Activated CD4-positive, alpha-beta T cell treated with anti-CD3 and anti-CD28 coated beads, Interleukin-2, amount 50 U/mL, for 16 hours (primary cell): Measurements from ENCODE around the gene KRT1.

ENCODE experiments used
- DNase-seq: peaks from one replicate; pipeline ENCODE4 v3.0.0-alpha.2; 2020

KRT1 gene

GRCh38 chr12:52698651-52699340 lies 18.6 kb upstream of the KRT1 start:
- no peak for DNase-seq

GRCh38 chr12:52697058-52697582 lies 16.9 kb upstream of the KRT1 start:
- no peak for DNase-seq

GRCh38 chr12:52696588-52696987 lies 16.4 kb upstream of the KRT1 start:
- DNase-seq: no peak

- DNase-seq: no peak
Observed at GRCh38 chr12:52695039-52695438, 14.8 kb upstream of the KRT1 start.

- no peak for DNase-seq
Observed at GRCh38 chr12:52694151-52694550, 13.9 kb upstream of the KRT1 start.

- no peak for DNase-seq
Observed at GRCh38 chr12:52693261-52693660, 13.1 kb upstream of the KRT1 start.

GRCh38 chr12:52692254-52692653 lies 12.0 kb upstream of the KRT1 start:
- DNase-seq: no peak

GRCh38 chr12:52691841-52692150 lies 11.6 kb upstream of the KRT1 start:
- DNase-seq: no peak

GRCh38 chr12:52691076-52691840 lies 11.1 kb upstream of the KRT1 start:
- DNase-seq: peak; percentile 10

- DNase-seq: no peak
Observed at GRCh38 chr12:52690351-52691075, 10.3 kb upstream of the KRT1 start.

- no peak for DNase-seq
Observed at GRCh38 chr12:52689936-52690335, 9.7 kb upstream of the KRT1 start.

- DNase-seq: no peak
Observed at GRCh38 chr12:52689239-52689638, 9.0 kb upstream of the KRT1 start.

GRCh38 chr12:52688481-52688880 lies 8.3 kb upstream of the KRT1 start:
- DNase-seq: no peak

GRCh38 chr12:52687497-52688385 lies 7.5 kb upstream of the KRT1 start:
- DNase-seq: no peak

- DNase-seq: no peak
Observed at GRCh38 chr12:52686756-52687487, 6.7 kb upstream of the KRT1 start.

- DNase-seq: no peak
Observed at GRCh38 chr12:52686063-52686462, 5.9 kb upstream of the KRT1 start.

GRCh38 chr12:52685406-52685890 lies 5.2 kb upstream of the KRT1 start:
- DNase-seq: no peak

- DNase-seq: no peak
Observed at GRCh38 chr12:52684431-52684830, 4.2 kb upstream of the KRT1 start.

- DNase-seq: no peak
Observed at GRCh38 chr12:52683575-52684300, 3.5 kb upstream of the KRT1 start.

- no peak for DNase-seq
Observed at GRCh38 chr12:52682938-52683574, 2.8 kb upstream of the KRT1 start.

GRCh38 chr12:52682381-52682660 lies 2.1 kb upstream of the KRT1 start:
- DNase-seq: no peak
